Midbrain (tissue), 1 donor: ENCODE results near the gene ST8SIA2.

Source experiments
- DNase-seq: peaks from one replicate; lab custom pipeline; 2025; lab: John Stamatoyannopoulos, UW

ST8SIA2 gene

GRCh38 chr15:92494806-92495336 lies 101.2 kb downstream of the ST8SIA2 start:
- DNase-seq, result no peak

GRCh38 chr15:92495446-92495845 lies 101.8 kb downstream of the ST8SIA2 start:
- no peak for DNase-seq

- DNase-seq, result no peak
These were observed 106.2 kb downstream of the ST8SIA2 start for GRCh38 chr15:92499731-92500530.

GRCh38 chr15:92502336-92502735 lies 108.7 kb downstream of the ST8SIA2 start:
- DNase-seq, result no peak

- DNase-seq, result no peak
These were observed 109.5 kb downstream of the ST8SIA2 start for GRCh38 chr15:92502930-92503857.

GRCh38 chr15:92503889-92504288 lies 110.2 kb downstream of the ST8SIA2 start:
- DNase-seq, result no peak

GRCh38 chr15:92505611-92506010 lies 111.9 kb downstream of the ST8SIA2 start:
- peak; percentile 5 for DNase-seq

GRCh38 chr15:92506506-92506905 lies 112.8 kb downstream of the ST8SIA2 start:
- DNase-seq, result no peak

- DNase-seq, result no peak
These were observed 116.6 kb downstream of the ST8SIA2 start for GRCh38 chr15:92510163-92510882.
